OCI-LY1 (cell line): ENCODE results near the gene PLSCR2.

Source experiments
- H2AFZ ChIP-seq: fragments of 200-600 bp; sonication (generic), shearing (Covaris generic); 2 replicates; pipeline ENCODE4 v1.6.0; 2014; ENCODE audit warnings: antibody characterized with exemption, mild to moderate bottlenecking, low read length
- H3F3A ChIP-seq: fragments of 200-600 bp; sonication (generic), shearing (Covaris generic); 2 replicates; pipeline ENCODE4 v1.6.0; 2014; ENCODE audit warnings: mild to moderate bottlenecking, antibody characterized with exemption, low read length, moderate library complexity; ENCODE audit not compliant: insufficient read depth
- H3K27ac ChIP-seq: fragments of 200-600 bp; sonication (generic); 2 replicates; pipeline ENCODE4 v1.5.1; 2014; ENCODE audit warnings: low read length, mixed run types, mild to moderate bottlenecking, low read depth; ENCODE audit not compliant: poor library complexity, severe bottlenecking
- H3K27me3 ChIP-seq: fragments of 200-600 bp; sonication (generic); 2 replicates; pipeline ENCODE4 v1.6.0; 2014; ENCODE audit warnings: antibody characterized with exemption, mild to moderate bottlenecking, low read length, moderate library complexity; ENCODE audit not compliant: insufficient read depth
- H3K36me3 ChIP-seq: fragments of 200-600 bp; sonication (generic); 2 replicates; pipeline ENCODE4 v1.6.1; 2014; ENCODE audit warnings: mild to moderate bottlenecking, antibody characterized with exemption, low read length, moderate library complexity, mixed read lengths; ENCODE audit not compliant: insufficient read depth
- H3K4me1 ChIP-seq: fragments of 200-600 bp; sonication (generic); 2 replicates; pipeline ENCODE4 v1.5.1; 2014; ENCODE audit warnings: mild to moderate bottlenecking, low read length, moderate library complexity; ENCODE audit not compliant: insufficient read depth, severe bottlenecking
- H3K4me2 ChIP-seq: fragments of 200-600 bp; sonication (generic), shearing (Covaris generic); 2 replicates; pipeline ENCODE4 v1.6.1; 2014; ENCODE audit warnings: low read length
- H3K4me3 ChIP-seq: fragments of 200-600 bp; sonication (generic); 2 replicates; pipeline ENCODE4 v1.5.1; 2014; ENCODE audit warnings: low read length, low read depth, mild to moderate bottlenecking, mixed read lengths; ENCODE audit not compliant: poor library complexity, severe bottlenecking
- H3K79me2 ChIP-seq: fragments of 200-600 bp; shearing (Covaris generic); 2 replicates; pipeline ENCODE4 v1.6.1; 2016; ENCODE audit warnings: mixed run types, low read length, mixed read lengths; ENCODE audit not compliant: insufficient read depth
- H3K9ac ChIP-seq: fragments of 200-600 bp; sonication (generic), shearing (Covaris generic); 2 replicates; pipeline ENCODE4 v1.6.1; 2014; ENCODE audit warnings: mild to moderate bottlenecking, low read length, mixed read lengths
- H3K9me2 ChIP-seq: fragments of 200-600 bp; sonication (generic), shearing (Covaris generic); 2 replicates; pipeline ENCODE4 v1.6.1; 2014; ENCODE audit warnings: low read depth, mild to moderate bottlenecking, low read length, mixed read lengths
- H3K9me3 ChIP-seq: fragments of 200-600 bp; shearing (Covaris generic); 2 replicates; pipeline ENCODE4 v1.6.1; 2014; ENCODE audit warnings: low read length, mixed read lengths
- H4K20me1 ChIP-seq: fragments of 200-600 bp; sonication (generic), shearing (Covaris generic); 2 replicates; pipeline ENCODE4 v1.6.0; 2016; ENCODE audit warnings: mild to moderate bottlenecking, low read length; ENCODE audit not compliant: insufficient read depth
- EZH2 ChIP-seq: fragments of 200-600 bp; sonication (generic), shearing (Covaris generic); IDR thresholded peaks from 2 replicates; pipeline ENCODE4 v1.8.0; 2017; ENCODE audit warnings: borderline replicate concordance, mixed run types, mild to moderate bottlenecking, antibody characterized with exemption, low read length, moderate library complexity, mixed read lengths
- TF ChIP-seq, protein P1 (sequence below): fragments of 200-600 bp; sonication (generic), shearing (Covaris generic); IDR thresholded peaks from 2 replicates; pipeline ENCODE4 v1.5.1; 2017; ENCODE audit warnings: mild to moderate bottlenecking, antibody characterized with exemption, low read length, moderate library complexity, mixed read lengths

The PLSCR2 gene

DNA sequence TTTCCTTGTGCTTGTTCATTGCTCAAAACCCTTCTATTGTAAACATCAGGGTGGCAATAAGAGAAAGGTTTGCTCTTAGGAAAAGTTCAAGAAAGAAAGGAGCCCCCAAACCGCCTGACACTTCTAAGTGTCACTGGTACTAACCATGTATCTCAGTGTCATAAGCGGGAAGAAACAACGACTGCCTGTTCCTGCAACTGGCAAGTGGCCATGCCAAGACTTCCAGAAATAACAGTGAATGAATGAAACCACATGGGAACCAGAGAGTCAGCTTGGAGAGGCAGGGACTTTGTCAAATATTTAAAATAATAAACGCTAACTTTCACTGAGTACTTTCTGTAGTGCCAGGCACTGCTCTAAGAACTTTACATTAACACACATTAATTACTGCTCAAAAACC is 1.1 kb downstream of the PLSCR2 start:
- no peak overlapping the region for H3K4me3 ChIP-seq
- no peaks in the 10 kb centered on the region for H3K9me2 ChIP-seq
- 0 out of 2 replicates have a peak, but pooled peaks cover 3% of the 10 kb centered on the region for H3F3A ChIP-seq
- H3K9ac ChIP-seq: no peak overlapping the region
- no peaks in the 10 kb centered on the region for H3K79me2 ChIP-seq
- H3K4me1 ChIP-seq: peaks cover 21% of the 10 kb centered on the region
- H3K36me3 ChIP-seq: no peaks in the 10 kb centered on the region
- H4K20me1 ChIP-seq: no peaks in the 10 kb centered on the region
- no peaks in the 10 kb centered on the region for H3K9me3 ChIP-seq
- TF ChIP-seq, protein P1, sequence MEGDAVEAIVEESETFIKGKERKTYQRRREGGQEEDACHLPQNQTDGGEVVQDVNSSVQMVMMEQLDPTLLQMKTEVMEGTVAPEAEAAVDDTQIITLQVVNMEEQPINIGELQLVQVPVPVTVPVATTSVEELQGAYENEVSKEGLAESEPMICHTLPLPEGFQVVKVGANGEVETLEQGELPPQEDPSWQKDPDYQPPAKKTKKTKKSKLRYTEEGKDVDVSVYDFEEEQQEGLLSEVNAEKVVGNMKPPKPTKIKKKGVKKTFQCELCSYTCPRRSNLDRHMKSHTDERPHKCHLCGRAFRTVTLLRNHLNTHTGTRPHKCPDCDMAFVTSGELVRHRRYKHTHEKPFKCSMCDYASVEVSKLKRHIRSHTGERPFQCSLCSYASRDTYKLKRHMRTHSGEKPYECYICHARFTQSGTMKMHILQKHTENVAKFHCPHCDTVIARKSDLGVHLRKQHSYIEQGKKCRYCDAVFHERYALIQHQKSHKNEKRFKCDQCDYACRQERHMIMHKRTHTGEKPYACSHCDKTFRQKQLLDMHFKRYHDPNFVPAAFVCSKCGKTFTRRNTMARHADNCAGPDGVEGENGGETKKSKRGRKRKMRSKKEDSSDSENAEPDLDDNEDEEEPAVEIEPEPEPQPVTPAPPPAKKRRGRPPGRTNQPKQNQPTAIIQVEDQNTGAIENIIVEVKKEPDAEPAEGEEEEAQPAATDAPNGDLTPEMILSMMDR: no peak
- no peak for TF ChIP-seq EZH2
- H3K27ac ChIP-seq: no peak overlapping the region
- H3K4me2 ChIP-seq: 0 out of 2 replicates have a peak overlapping the region, but pooled peaks have one; percentile 76
- H2AFZ ChIP-seq: no peak overlapping the region
- no peaks in the 10 kb centered on the region for H3K27me3 ChIP-seq

DNA sequence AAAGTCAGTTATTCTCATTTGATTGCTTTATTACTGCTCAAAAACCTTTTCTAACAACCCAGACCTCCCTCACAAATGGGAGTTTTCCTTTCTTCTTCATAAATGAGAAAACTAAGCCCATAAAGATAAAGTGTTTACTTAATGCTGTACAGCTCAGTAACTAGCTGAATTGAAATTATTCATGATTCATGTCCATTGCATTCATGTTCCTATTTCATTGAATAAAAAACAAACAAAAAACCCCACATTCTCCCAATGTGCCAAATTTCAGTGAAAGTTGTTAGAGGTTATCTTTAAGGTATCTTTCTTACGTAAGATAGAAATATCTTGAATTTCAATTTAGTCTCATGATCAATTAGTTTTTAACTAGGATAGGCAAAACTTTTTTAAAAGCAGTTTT is 2.8 kb downstream of the PLSCR2 start:
- Histone ChIP-seq H3K36me3 (no peaks in the 10 kb centered on the region), H3K27me3 (no peaks in the 10 kb centered on the region), H3K9me2 (no peaks in the 10 kb centered on the region), H3K4me1 (peaks cover 21% of the 10 kb centered on the region), H3K79me2 (no peaks in the 10 kb centered on the region), H3K9ac (no peak overlapping the region), H3K27ac (no peak overlapping the region), H4K20me1 (no peaks in the 10 kb centered on the region), H3K4me3 (no peak overlapping the region), H3K9me3 (no peaks in the 10 kb centered on the region), H2AFZ (no peak overlapping the region), H3F3A (0 out of 2 replicates have a peak, but pooled peaks cover 3% of the 10 kb centered on the region), H3K4me2 (no peak overlapping the region)
- TF ChIP-seq, protein P1: no peak
- TF ChIP-seq EZH2: no peak

DNA sequence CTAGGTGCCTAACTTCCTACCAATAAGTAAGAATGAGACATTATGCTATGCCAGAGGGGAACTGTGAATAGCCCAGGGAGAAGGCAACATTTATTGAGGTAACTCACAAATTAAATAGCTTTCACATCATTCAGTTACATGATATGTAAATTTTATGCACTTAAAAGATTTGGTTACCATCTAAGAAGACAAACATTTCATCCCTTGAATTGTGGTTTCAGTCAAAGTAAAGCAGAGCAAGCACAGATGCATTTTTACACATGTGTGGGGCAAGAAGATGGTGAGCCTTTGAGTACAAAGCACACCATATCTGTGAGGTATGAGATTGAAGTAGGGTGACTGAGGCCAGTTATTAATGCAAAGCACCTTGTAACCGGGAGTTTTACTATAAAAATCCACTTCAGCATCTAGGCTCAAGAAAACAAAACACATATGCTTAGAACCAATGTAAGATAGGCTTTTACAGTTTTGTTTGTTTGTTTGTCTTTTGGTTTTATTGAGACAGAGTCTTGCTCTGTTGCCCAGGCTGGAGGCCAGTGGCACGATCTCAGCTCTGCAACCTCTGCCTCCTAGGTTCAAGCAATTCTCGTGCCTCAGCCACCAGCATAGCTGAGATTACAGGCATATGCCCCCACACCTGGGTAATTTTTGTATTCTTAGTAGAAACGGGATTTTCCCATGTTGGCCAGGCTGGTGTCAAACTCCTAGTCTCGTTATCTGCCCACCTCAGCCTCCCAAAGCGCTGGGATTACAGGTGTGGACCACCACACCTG is 3.5 kb downstream of the PLSCR2 start:
- no peaks in the 10 kb centered on the region for H3K79me2 ChIP-seq
- H3K9me2 ChIP-seq: no peaks in the 10 kb centered on the region
- no peak overlapping the region for H3K4me3 ChIP-seq
- H3K27ac ChIP-seq: no peak overlapping the region
- no peaks in the 10 kb centered on the region for H4K20me1 ChIP-seq
- no peak overlapping the region for H3K4me2 ChIP-seq
- no peak overlapping the region for H2AFZ ChIP-seq
- no peaks in the 10 kb centered on the region for H3K36me3 ChIP-seq
- no peak for TF ChIP-seq EZH2
- TF ChIP-seq, protein P1: no peak
- H3K4me1 ChIP-seq: peaks cover 21% of the 10 kb centered on the region
- H3K9me3 ChIP-seq: no peaks in the 10 kb centered on the region
- 0 out of 2 replicates have a peak, but pooled peaks cover 3% of the 10 kb centered on the region for H3F3A ChIP-seq
- no peak overlapping the region for H3K9ac ChIP-seq
- H3K27me3 ChIP-seq: no peaks in the 10 kb centered on the region
